Measurements from ENCODE around the gene PKNOX2. TPM values are rescaled to one million over a fixed set of nuclear protein-coding genes. Genes with fewer than 3 reads are reported as not detected.

Gene PKNOX2
- total and polyA plus RNA-seq, 2 of the 4 experiments (the other 2 are of a cell fraction): 0.72 to 2.3 TPM

DNA sequence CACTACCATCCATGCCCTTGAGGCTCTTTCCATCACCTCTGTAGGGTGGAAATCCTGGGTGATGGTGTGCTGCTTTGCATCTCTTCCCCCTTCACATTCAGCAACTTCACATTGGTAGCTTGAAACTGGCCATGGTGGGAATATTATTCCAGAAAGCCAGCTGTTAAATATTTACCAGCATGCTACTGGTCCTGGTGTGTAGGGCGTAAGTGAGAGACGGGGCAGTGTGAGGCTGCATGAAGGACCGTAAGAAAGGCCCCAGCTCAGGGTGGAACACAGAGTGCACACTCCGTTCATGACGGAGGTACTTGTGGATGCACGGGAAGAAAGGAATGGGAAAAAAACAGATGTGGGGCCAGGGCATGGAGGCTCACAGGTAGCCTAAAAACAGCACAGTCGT is 121.3 kb downstream of the PKNOX2 start:
- Histone ChIP-seq H4K91ac (ENCODE audit: insufficient read depth, low read depth, low read length) (no peak overlapping the region), H2AK9ac (replicated peaks; ENCODE audit: low read depth, low read length, poor library complexity) (no peak overlapping the region), H3K56ac (ENCODE audit: extremely low read depth, insufficient read depth, low read length) (no peak overlapping the region), H3K4ac (ENCODE audit: low read depth, low read length) (no peak overlapping the region), H3K18ac (ENCODE audit: low read depth, low read length) (no peak overlapping the region), H2AK5ac (ENCODE audit: low read depth, low read length) (no peak overlapping the region), H4K5ac (ENCODE audit: low read depth, low read length) (no peak overlapping the region), H3K4me1 (ENCODE audit: control insufficient read depth, insufficient read depth, low read length) (no peaks in the 10 kb centered on the region; the same call in 1 of the 2 replicates), H3K9me3 (ENCODE audit: control insufficient read depth, insufficient read depth, low read length) (no peaks in the 10 kb centered on the region), H2BK120ac (ENCODE audit: low read depth, low read length) (no peak overlapping the region), H4K20me1 (ENCODE audit: insufficient read depth, low read length) (no peaks in the 10 kb centered on the region), H2BK5ac (ENCODE audit: low read depth, low read length, poor library complexity, severe bottlenecking) (no peak overlapping the region), H3K27ac (ENCODE audit: insufficient read depth, low read length) (no peak overlapping the region), H3K9ac (ENCODE audit: low read depth, low read length) (no peak overlapping the region), H3K79me1 (ENCODE audit: low read depth in 1 of 2, low read length in 2 of 2) (no peaks in the 10 kb centered on the region), H3K27me3 (ENCODE audit: control insufficient read depth, insufficient read depth, low read length) (peaks cover 7% of the 10 kb centered on the region), H3K23ac (ENCODE audit: low read depth, low read length) (no peak overlapping the region), H2AFZ (replicated peaks; ENCODE audit: low read length, poor library complexity) (no peak overlapping the region), H4K8ac (ENCODE audit: low read depth in 2 of 2, low read length in 2 of 2) (no peak overlapping the region), H3K4me3 (ENCODE audit: insufficient read depth, low read depth, low read length) (no peak overlapping the region), H3K36me3 (ENCODE audit: control insufficient read depth, insufficient read depth, low read length) (no peaks in the 10 kb centered on the region), H2BK20ac (ENCODE audit: low read depth, low read length) (no peak overlapping the region), H3K14ac (replicated peaks; ENCODE audit: low read depth, low read length) (no peak overlapping the region), H2BK15ac (ENCODE audit: low read depth, low read length) (no peak overlapping the region), H3K4me2 (ENCODE audit: low read depth, low read length) (no peak overlapping the region), H3K9me1 (ENCODE audit: insufficient read depth, low read length) (0 out of 2 replicates have a peak, but pooled peaks cover 4% of the 10 kb centered on the region)
- DNase-seq: no peak
- ATAC-seq (ENCODE audit: low read depth): no peak
- no TSS peak for BruUV-seq (replicated peaks)
- POLR2A ChIA-PET (ENCODE audit: unreplicated experiment): no interaction called here
- in situ Hi-C loops (cut with MboI; ENCODE audit: low sequenced_read_pairs): no loop called here
- dilution Hi-C loops (cut with HindIII; ENCODE audit: low sequenced_read_pairs, unreplicated experiment): no loop called here
- CTCF ChIA-PET: interaction anchor here (0.9 kb wide), 1 partner anchor 15 kb away, joined by 3 read pairs; no protein-coding TSS in a partner anchor
- intact Hi-C loops (cut with micrococcal nuclease): no loop called here
- 70% methylated on average over 4 of the region's 7 CpGs; no CpG with 5 or more reads in 1 of the 2 experiments for WGBS, 2 experiments (ENCODE audit: extremely low coverage in 2 of 2, insufficient read length in 1 of 2)
- TF ChIP-seq MAFK (IDR thresholded peaks at IDR 0.05; ENCODE audit: low read depth, low read length): no peak
- no peak for TF ChIP-seq CTCF (conservative IDR thresholded peaks at IDR 0.05; ENCODE audit: low read depth, low read length)
- no peak for TF ChIP-seq FOS (IDR thresholded peaks at IDR 0.05; ENCODE audit: low read depth, low read length)
- TF ChIP-seq MAZ (IDR thresholded peaks at IDR 0.05; ENCODE audit: borderline replicate concordance, low read depth, low read length): no peak
- no peak for TF ChIP-seq ELK1 (IDR thresholded peaks at IDR 0.05; ENCODE audit: borderline replicate concordance, low read depth, low read length)
- TF ChIP-seq BHLHE40 (IDR thresholded peaks at IDR 0.05; ENCODE audit: low read depth, low read length): no peak
- TF ChIP-seq RAD21 (IDR thresholded peaks at IDR 0.05; ENCODE audit: low read length): no peak
- TF ChIP-seq CHD1 (IDR thresholded peaks at IDR 0.05; ENCODE audit: low read depth, low read length): no peak
- no peak for TF ChIP-seq RFX5 (IDR thresholded peaks at IDR 0.05; ENCODE audit: low read depth, low read length)
- no peak for TF ChIP-seq SMC3 (IDR thresholded peaks at IDR 0.05; ENCODE audit: low read depth, low read length)
- no peak for TF ChIP-seq RCOR1 (IDR thresholded peaks at IDR 0.05; ENCODE audit: insufficient replicate concordance, low read length)
- TF ChIP-seq CEBPB (IDR thresholded peaks at IDR 0.05; ENCODE audit: low read depth, low read length): no peak

All from IMR-90 (cell line).